ENCODE data around the gene SYNGR2. TPM values are rescaled to one million over a fixed set of nuclear protein-coding genes. Genes with fewer than 3 reads are reported as not detected.

Gene SYNGR2
- total and polyA plus RNA-seq, 2 experiments from 2014 or later: 107 to 269 TPM

DNA sequence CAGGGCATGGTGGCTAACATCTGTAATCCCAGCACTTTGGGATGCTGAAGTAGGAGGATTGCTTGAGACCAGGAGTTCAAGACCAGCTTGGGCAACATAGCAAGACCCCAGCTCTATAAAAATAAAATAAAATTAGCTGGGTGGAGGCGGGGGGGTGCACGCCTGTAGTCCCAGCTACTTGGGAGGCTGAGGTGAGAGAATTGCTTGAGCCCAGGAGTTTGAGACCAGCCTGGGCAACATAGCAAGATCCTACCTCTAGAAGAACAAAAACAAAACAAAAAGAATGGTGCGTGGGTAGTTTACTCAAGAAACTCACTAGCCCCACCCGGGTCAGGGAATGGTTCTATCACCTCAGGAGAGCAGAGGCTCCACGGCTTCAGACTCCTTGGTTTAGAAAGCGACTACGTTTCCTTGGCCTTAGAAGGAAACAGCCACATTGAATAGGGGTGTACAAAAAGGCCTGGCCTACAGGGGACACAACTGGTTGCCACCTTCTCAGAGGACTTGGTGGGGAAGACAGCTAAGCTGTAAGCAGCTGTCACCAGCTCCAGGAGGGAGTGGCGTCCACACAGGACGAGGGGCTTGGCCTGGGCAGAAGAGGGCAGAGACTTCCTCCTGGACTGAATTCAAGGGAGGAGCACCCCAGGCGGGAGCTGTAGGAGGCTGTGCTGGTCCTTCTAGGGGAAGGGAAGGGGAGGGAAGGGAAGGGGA, 17.8 kb downstream of the SYNGR2 start:
- peak overlapping the region; percentile 47 for H3K4me3 ChIP-seq
- H3K4me1 ChIP-seq (ENCODE audit: low read depth): peaks cover 6% of the 10 kb centered on the region
- H3K27me3 ChIP-seq: no peaks in the 10 kb centered on the region
- TF ChIP-seq, protein P1, sequence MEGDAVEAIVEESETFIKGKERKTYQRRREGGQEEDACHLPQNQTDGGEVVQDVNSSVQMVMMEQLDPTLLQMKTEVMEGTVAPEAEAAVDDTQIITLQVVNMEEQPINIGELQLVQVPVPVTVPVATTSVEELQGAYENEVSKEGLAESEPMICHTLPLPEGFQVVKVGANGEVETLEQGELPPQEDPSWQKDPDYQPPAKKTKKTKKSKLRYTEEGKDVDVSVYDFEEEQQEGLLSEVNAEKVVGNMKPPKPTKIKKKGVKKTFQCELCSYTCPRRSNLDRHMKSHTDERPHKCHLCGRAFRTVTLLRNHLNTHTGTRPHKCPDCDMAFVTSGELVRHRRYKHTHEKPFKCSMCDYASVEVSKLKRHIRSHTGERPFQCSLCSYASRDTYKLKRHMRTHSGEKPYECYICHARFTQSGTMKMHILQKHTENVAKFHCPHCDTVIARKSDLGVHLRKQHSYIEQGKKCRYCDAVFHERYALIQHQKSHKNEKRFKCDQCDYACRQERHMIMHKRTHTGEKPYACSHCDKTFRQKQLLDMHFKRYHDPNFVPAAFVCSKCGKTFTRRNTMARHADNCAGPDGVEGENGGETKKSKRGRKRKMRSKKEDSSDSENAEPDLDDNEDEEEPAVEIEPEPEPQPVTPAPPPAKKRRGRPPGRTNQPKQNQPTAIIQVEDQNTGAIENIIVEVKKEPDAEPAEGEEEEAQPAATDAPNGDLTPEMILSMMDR (IDR thresholded peaks at IDR 0.05; ENCODE audit: low read depth, low read length): no peak
- no peak for DNase-seq (ENCODE audit: low read depth in 1 of 2, low spot score in 1 of 2)
- H3K27ac ChIP-seq: no peak overlapping the region
- H3K36me3 ChIP-seq: no peaks in the 10 kb centered on the region
- no peaks in the 10 kb centered on the region for H3K9me3 ChIP-seq (ENCODE audit: low read depth)

DNA sequence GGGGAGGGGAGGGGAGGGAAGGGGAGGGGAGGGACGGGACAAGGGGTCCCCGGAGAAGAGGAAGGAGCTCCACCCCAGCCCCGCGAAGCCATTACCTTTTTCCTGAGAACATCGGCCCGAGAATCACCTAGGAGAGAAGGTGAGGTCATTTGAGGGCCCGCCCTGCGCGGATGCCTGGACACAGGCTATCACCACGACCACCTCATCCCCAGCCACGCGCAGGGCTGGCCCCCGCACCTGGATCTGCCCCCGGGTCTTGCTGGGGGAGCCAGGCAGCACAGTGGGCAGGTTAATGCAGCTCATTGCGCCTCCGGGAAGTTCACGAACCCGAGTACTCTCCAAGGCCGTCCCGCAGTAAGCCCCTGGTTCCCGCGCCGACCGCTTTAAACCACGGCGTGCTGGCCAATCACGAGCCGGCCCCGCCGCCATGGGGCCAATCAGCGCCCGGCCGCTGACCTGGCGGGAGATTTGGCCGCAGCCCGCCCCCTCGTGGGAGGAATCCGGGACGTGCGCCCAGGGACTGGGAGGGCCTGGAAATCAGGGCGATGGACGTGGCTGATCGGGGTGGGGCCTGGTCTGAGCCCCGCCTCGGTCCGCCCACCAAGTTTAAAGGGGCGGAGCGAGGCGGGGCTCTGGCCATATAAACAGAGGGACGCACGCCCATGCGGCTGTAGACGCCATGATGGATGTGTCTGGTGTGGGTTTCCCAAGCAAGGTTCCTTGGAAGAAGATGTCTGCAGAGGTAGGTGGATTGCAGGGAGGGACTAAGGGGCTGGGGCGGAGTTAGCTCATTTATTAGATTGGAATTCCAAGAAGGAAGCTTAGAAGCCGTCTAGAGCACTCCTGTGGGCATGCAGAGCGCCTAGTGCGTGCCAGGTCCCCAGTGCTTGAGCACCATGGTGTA, 18.6 kb downstream of the SYNGR2 start, which contains the start of the genes AFMID and TK1:
TSS of gene AFMID (plus strand) at position 671 of the 904 bp plus-strand sequence. CDS start at position 680, 9 bp downstream.
TSS of gene TK1 (minus strand) at position 361 of the 904 bp plus-strand sequence. CDS start at position 303, 58 bp downstream.
- peak; percentile 98 for DNase-seq (ENCODE audit: low read depth in 1 of 2, low spot score in 1 of 2)
- H3K27me3 ChIP-seq: no peaks in the 10 kb centered on the region
- TF ChIP-seq, protein P1 (IDR thresholded peaks at IDR 0.05; ENCODE audit: low read depth, low read length): peak; percentile 73
- H3K9me3 ChIP-seq (ENCODE audit: low read depth): no peaks in the 10 kb centered on the region
- no peaks in the 10 kb centered on the region for H3K36me3 ChIP-seq
- H3K4me1 ChIP-seq (ENCODE audit: low read depth): peaks cover 6% of the 10 kb centered on the region
- no peak within 1 kb of the TSS for H3K27ac ChIP-seq
- peak within 1 kb of the TSS; percentile 47 for H3K4me3 ChIP-seq

DNA sequence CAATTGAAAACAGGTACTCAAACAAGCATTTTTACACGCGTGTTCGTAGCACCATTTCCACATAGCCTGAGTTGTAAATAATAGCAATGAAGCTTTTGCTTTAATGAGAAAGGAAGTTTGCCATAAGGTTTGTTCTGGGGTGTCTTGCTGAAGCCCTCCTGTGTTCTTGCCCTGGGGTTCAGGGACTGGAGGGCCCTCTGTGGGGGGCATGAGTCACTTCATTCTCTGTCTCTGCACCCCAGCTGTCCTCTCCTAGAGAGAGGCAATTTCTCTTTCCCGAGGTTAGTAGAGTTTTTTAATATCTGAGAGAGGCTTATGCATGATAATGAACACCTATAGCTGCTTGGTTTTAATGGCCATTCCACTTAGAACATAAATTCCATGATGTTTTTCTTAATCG, 28.3 kb downstream of the SYNGR2 start:
- no peak overlapping the region for H3K4me3 ChIP-seq
- no peaks in the 10 kb centered on the region for H3K27me3 ChIP-seq
- no peak for DNase-seq (ENCODE audit: low read depth in 1 of 2, low spot score in 1 of 2)
- H3K27ac ChIP-seq: no peak overlapping the region
- peaks cover 7% of the 10 kb centered on the region for H3K36me3 ChIP-seq
- H3K4me1 ChIP-seq (ENCODE audit: low read depth): no peaks in the 10 kb centered on the region
- TF ChIP-seq, protein P1 (IDR thresholded peaks at IDR 0.05; ENCODE audit: low read depth, low read length): no peak
- H3K9me3 ChIP-seq (ENCODE audit: low read depth): no peaks in the 10 kb centered on the region

DNA sequence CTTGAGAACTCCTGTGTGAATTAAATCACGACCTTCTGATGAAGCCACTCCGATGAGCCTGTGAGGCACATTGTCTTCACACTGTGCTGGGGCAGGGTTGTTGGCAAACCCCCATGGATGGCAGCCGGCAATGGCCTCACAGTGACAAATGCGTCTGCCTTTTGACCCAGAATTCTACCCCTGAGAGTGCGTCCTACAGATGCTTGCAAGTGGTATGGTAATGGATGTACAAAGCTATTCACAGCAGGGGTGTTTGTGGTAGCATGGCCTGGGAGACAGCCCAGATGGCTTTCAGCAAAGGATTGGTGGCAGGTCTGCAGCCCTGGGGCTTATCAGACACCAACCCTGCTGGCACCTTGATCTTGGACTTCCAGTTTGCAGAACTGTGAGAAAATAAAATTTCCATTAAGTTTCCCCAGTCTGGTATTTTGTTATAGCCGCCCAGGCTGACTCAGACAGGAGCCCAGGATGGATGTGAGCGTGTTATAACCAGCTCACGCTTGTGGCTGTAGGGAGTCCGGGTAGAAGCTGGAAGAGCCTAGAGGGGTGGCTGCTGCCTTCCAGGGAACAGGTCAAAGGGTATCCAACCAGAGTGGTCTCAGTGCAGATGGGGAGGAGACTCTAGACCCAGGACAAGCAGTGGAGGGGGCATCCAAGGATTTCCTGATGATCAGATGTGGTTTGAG, 28.9 kb downstream of the SYNGR2 start:
- Histone ChIP-seq H3K27me3 (no peaks in the 10 kb centered on the region), H3K27ac (no peak overlapping the region), H3K9me3 (ENCODE audit: low read depth) (no peaks in the 10 kb centered on the region), H3K36me3 (peaks cover 7% of the 10 kb centered on the region), H3K4me1 (ENCODE audit: low read depth) (no peaks in the 10 kb centered on the region), H3K4me3 (no peak overlapping the region)
- TF ChIP-seq, protein P1 (IDR thresholded peaks at IDR 0.05; ENCODE audit: low read depth, low read length): no peak
- no peak for DNase-seq (ENCODE audit: low read depth in 1 of 2, low spot score in 1 of 2)

DNA sequence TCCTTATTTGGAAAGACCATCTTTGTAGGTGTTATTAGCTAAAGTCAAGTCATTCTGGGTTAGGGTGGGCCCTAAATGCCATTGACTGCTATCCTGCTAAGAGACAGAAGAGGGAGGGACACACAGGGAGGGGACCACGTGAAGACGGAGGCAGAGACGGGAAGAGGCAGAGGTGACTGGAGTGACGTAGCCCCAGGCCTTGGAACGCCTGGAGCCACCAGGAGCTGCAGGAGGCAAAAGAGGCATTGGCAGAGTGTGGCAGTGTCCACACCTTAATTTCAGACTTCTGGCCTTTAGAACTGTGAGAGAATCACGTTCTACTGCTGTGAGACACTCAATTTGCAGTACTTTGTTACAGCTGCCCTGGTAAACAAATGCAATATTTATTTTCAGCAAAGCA, 32.1 kb downstream of the SYNGR2 start:
- TF ChIP-seq, protein P1 (IDR thresholded peaks at IDR 0.05; ENCODE audit: low read depth, low read length): no peak
- Histone ChIP-seq H3K27me3 (no peaks in the 10 kb centered on the region), H3K27ac (no peak overlapping the region), H3K36me3 (peaks cover 4% of the 10 kb centered on the region), H3K4me3 (no peak overlapping the region), H3K9me3 (ENCODE audit: low read depth) (no peaks in the 10 kb centered on the region), H3K4me1 (ENCODE audit: low read depth) (no peaks in the 10 kb centered on the region)
- no peak for DNase-seq (ENCODE audit: low read depth in 1 of 2, low spot score in 1 of 2)

Data from cardiac muscle cell (in vitro differentiated cells and primary cell).